ENCODE measurements around the gene RHOJ.

Gene RHOJ

GRCh38 chr14:63203618-63204406 is 431 bp upstream of the RHOJ start:
- no peak overlapping the region for H3K27ac ChIP-seq (ENCODE audit: insufficient read depth, low read length, poor library complexity, severe bottlenecking)
- no peak for DNase-seq

GRCh38 chr14:63205044-63205575 is 867 bp downstream of the RHOJ start:
- no peak for DNase-seq
- H3K27ac ChIP-seq (ENCODE audit: insufficient read depth, low read length, poor library complexity, severe bottlenecking), result no peak overlapping the region
- no peaks in the 10 kb centered on the region for H3K9me3 ChIP-seq (ENCODE audit: control insufficient read depth, low read length)
- H3K36me3 ChIP-seq (ENCODE audit: control insufficient read depth, insufficient read depth, low read length), result no peaks in the 10 kb centered on the region
- no peaks in the 10 kb centered on the region for H3K4me1 ChIP-seq (ENCODE audit: control insufficient read depth, insufficient read depth, low read length, poor library complexity, severe bottlenecking)
- no peaks in the 10 kb centered on the region for H3K27me3 ChIP-seq (replicated peaks; ENCODE audit: control insufficient read depth, insufficient read depth, low read length, poor library complexity, severe bottlenecking)
- no peak overlapping the region for H3K4me3 ChIP-seq (ENCODE audit: insufficient read depth, low read depth, low read length, poor library complexity, severe bottlenecking)

More at GRCh38 chr14:63203618-63204406, 431 bp upstream of the RHOJ start:
- Histone ChIP-seq H3K9me3 (ENCODE audit: control insufficient read depth, low read length) (no peaks in the 10 kb centered on the region), H3K4me1 (ENCODE audit: control insufficient read depth, insufficient read depth, low read length, poor library complexity, severe bottlenecking) (no peaks in the 10 kb centered on the region), H3K27me3 (replicated peaks; ENCODE audit: control insufficient read depth, insufficient read depth, low read length, poor library complexity, severe bottlenecking) (no peaks in the 10 kb centered on the region), H3K4me3 (ENCODE audit: insufficient read depth, low read depth, low read length, poor library complexity, severe bottlenecking) (no peak overlapping the region), H3K36me3 (ENCODE audit: control insufficient read depth, insufficient read depth, low read length) (no peaks in the 10 kb centered on the region)

GRCh38 chr14:63205866-63206265 is 1.6 kb downstream of the RHOJ start:
- H3K4me1 ChIP-seq (ENCODE audit: control insufficient read depth, insufficient read depth, low read length, poor library complexity, severe bottlenecking), result no peaks in the 10 kb centered on the region
- no peak for DNase-seq
- no peaks in the 10 kb centered on the region for H3K27me3 ChIP-seq (replicated peaks; ENCODE audit: control insufficient read depth, insufficient read depth, low read length, poor library complexity, severe bottlenecking)
- H3K36me3 ChIP-seq (ENCODE audit: control insufficient read depth, insufficient read depth, low read length), result no peaks in the 10 kb centered on the region
- H3K27ac ChIP-seq (ENCODE audit: insufficient read depth, low read length, poor library complexity, severe bottlenecking), result no peak overlapping the region
- H3K4me3 ChIP-seq (ENCODE audit: insufficient read depth, low read depth, low read length, poor library complexity, severe bottlenecking), result no peak overlapping the region
- H3K9me3 ChIP-seq (ENCODE audit: control insufficient read depth, low read length), result no peaks in the 10 kb centered on the region

- Histone ChIP-seq H3K9me3 (ENCODE audit: control insufficient read depth, low read length) (no peaks in the 10 kb centered on the region), H3K4me1 (ENCODE audit: control insufficient read depth, insufficient read depth, low read length, poor library complexity, severe bottlenecking) (no peaks in the 10 kb centered on the region), H3K4me3 (ENCODE audit: insufficient read depth, low read depth, low read length, poor library complexity, severe bottlenecking) (no peak overlapping the region), H3K27ac (ENCODE audit: insufficient read depth, low read length, poor library complexity, severe bottlenecking) (no peak overlapping the region), H3K36me3 (ENCODE audit: control insufficient read depth, insufficient read depth, low read length) (no peaks in the 10 kb centered on the region), H3K27me3 (replicated peaks; ENCODE audit: control insufficient read depth, insufficient read depth, low read length, poor library complexity, severe bottlenecking) (no peaks in the 10 kb centered on the region)
- DNase-seq, result no peak
Observed at GRCh38 chr14:63209160-63209559, 4.9 kb downstream of the RHOJ start.

GRCh38 chr14:63210812-63211211 is 6.6 kb downstream of the RHOJ start:
- H3K36me3 ChIP-seq (ENCODE audit: control insufficient read depth, insufficient read depth, low read length), result no peaks in the 10 kb centered on the region
- no peak overlapping the region for H3K4me3 ChIP-seq (ENCODE audit: insufficient read depth, low read depth, low read length, poor library complexity, severe bottlenecking)
- no peaks in the 10 kb centered on the region for H3K27me3 ChIP-seq (replicated peaks; ENCODE audit: control insufficient read depth, insufficient read depth, low read length, poor library complexity, severe bottlenecking)
- no peak overlapping the region for H3K27ac ChIP-seq (ENCODE audit: insufficient read depth, low read length, poor library complexity, severe bottlenecking)
- H3K4me1 ChIP-seq (ENCODE audit: control insufficient read depth, insufficient read depth, low read length, poor library complexity, severe bottlenecking), result no peaks in the 10 kb centered on the region
- no peaks in the 10 kb centered on the region for H3K9me3 ChIP-seq (ENCODE audit: control insufficient read depth, low read length)
- DNase-seq, result no peak

- no peaks in the 10 kb centered on the region for H3K36me3 ChIP-seq (ENCODE audit: control insufficient read depth, insufficient read depth, low read length)
- H3K4me1 ChIP-seq (ENCODE audit: control insufficient read depth, insufficient read depth, low read length, poor library complexity, severe bottlenecking), result no peaks in the 10 kb centered on the region
- no peaks in the 10 kb centered on the region for H3K9me3 ChIP-seq (ENCODE audit: control insufficient read depth, low read length)
- DNase-seq, result no peak
- no peak overlapping the region for H3K4me3 ChIP-seq (ENCODE audit: insufficient read depth, low read depth, low read length, poor library complexity, severe bottlenecking)
- H3K27me3 ChIP-seq (replicated peaks; ENCODE audit: control insufficient read depth, insufficient read depth, low read length, poor library complexity, severe bottlenecking), result no peaks in the 10 kb centered on the region
- no peak overlapping the region for H3K27ac ChIP-seq (ENCODE audit: insufficient read depth, low read length, poor library complexity, severe bottlenecking)
Observed at GRCh38 chr14:63212209-63212608, 8.0 kb downstream of the RHOJ start.

GRCh38 chr14:63212776-63213500 is 8.7 kb downstream of the RHOJ start:
- H3K36me3 ChIP-seq (ENCODE audit: control insufficient read depth, insufficient read depth, low read length), result no peaks in the 10 kb centered on the region
- DNase-seq, result no peak
- no peaks in the 10 kb centered on the region for H3K27me3 ChIP-seq (replicated peaks; ENCODE audit: control insufficient read depth, insufficient read depth, low read length, poor library complexity, severe bottlenecking)
- H3K4me1 ChIP-seq (ENCODE audit: control insufficient read depth, insufficient read depth, low read length, poor library complexity, severe bottlenecking), result no peaks in the 10 kb centered on the region
- no peak overlapping the region for H3K4me3 ChIP-seq (ENCODE audit: insufficient read depth, low read depth, low read length, poor library complexity, severe bottlenecking)
- H3K27ac ChIP-seq (ENCODE audit: insufficient read depth, low read length, poor library complexity, severe bottlenecking), result no peak overlapping the region
- H3K9me3 ChIP-seq (ENCODE audit: control insufficient read depth, low read length), result no peaks in the 10 kb centered on the region

GRCh38 chr14:63214417-63215196 is 10.4 kb downstream of the RHOJ start:
- Histone ChIP-seq H3K27ac (ENCODE audit: insufficient read depth, low read length, poor library complexity, severe bottlenecking) (no peak overlapping the region), H3K9me3 (ENCODE audit: control insufficient read depth, low read length) (no peaks in the 10 kb centered on the region), H3K4me1 (ENCODE audit: control insufficient read depth, insufficient read depth, low read length, poor library complexity, severe bottlenecking) (no peaks in the 10 kb centered on the region), H3K36me3 (ENCODE audit: control insufficient read depth, insufficient read depth, low read length) (no peaks in the 10 kb centered on the region), H3K27me3 (replicated peaks; ENCODE audit: control insufficient read depth, insufficient read depth, low read length, poor library complexity, severe bottlenecking) (no peaks in the 10 kb centered on the region), H3K4me3 (ENCODE audit: insufficient read depth, low read depth, low read length, poor library complexity, severe bottlenecking) (no peak overlapping the region)
- DNase-seq, result no peak

- DNase-seq, result no peak
- no peaks in the 10 kb centered on the region for H3K36me3 ChIP-seq (ENCODE audit: control insufficient read depth, insufficient read depth, low read length)
- no peaks in the 10 kb centered on the region for H3K27me3 ChIP-seq (replicated peaks; ENCODE audit: control insufficient read depth, insufficient read depth, low read length, poor library complexity, severe bottlenecking)
- no peak overlapping the region for H3K4me3 ChIP-seq (ENCODE audit: insufficient read depth, low read depth, low read length, poor library complexity, severe bottlenecking)
- no peak overlapping the region for H3K27ac ChIP-seq (ENCODE audit: insufficient read depth, low read length, poor library complexity, severe bottlenecking)
- H3K4me1 ChIP-seq (ENCODE audit: control insufficient read depth, insufficient read depth, low read length, poor library complexity, severe bottlenecking), result no peaks in the 10 kb centered on the region
- no peaks in the 10 kb centered on the region for H3K9me3 ChIP-seq (ENCODE audit: control insufficient read depth, low read length)
Observed at GRCh38 chr14:63220526-63220925, 16.3 kb downstream of the RHOJ start.
